GM19467 (cell line): ENCODE results near the gene FLNB.

Source experiments
- ATAC-seq: cut with Tn5 transposase; IDR thresholded peaks from one replicate; pipeline ENCODE4 v1.9.1; 2021; ENCODE audit warnings: mild to moderate bottlenecking, moderate library complexity; ENCODE audit not compliant: unreplicated experiment

FLNB gene

DNA sequence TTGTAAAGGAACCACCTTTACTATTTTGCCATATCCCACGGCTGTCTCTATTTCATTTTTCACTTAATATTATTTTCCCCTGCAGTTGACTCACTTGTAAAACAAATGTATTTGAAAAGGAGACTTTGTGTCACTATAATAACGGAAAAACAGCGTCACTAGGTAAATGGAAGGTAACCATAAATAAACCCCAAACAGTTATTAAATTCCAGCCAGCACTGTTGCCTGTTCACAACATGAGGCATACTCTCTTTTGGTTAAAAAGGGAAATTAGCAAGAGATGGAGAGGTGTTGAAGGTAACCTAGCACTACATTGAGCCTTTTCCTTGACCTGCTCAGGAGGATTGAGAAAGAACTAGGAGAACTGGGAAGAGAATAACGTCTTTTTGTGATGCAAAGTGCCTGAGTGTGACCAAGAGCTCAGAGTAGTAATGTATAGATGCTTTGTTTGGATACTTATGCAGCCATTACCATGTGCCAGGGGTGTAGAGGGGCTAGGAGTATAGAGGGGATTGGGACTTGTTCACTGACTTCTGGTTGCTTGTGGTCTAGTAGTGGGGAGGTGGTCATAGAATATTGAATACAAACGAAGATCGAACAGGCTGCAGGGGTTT lies 19.6 kb downstream of the FLNB start:
- no peak for ATAC-seq

DNA sequence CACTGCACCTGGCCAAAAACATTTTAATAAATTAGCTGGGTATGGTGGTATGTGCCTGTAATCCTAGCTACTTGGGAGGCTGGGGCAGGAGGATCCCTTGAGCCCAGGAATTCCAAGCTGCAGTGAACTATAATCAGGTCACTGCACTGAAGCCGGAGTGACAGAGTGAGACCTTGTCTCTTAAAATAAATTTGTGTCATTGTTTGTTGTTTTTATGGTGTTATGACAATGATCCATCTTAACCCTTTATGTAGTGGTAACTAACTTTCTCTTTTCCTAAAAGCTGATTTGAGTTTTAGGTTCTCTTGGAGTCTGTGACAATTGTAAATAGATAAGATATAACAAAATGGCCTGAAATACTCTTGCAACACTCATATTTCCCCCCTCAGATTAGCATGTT lies 20.7 kb downstream of the FLNB start:
- ATAC-seq, result no peak

- ATAC-seq, result no peak
Observed at GRCh38 chr3:58029842-58030584, 21.8 kb downstream of the FLNB start.

DNA sequence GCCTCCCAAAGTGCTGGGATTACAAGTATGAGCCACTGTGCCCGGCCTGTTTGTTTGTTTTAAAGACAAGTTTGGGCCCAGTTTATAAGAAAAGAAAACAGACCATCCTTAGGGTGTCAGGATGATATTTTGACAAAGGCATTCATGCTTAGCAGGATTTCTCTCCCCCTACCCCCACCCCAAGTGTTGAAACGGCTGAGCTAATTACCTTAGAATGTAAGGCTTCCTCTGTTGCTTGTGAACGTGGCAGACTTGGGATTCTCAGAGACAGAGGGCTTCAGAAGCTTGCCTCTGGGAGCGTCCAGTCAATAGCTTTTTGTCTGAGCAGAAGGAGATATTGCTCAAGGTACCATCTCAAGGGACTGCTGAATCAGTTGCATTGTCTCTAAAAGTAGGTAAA lies 24.0 kb downstream of the FLNB start:
- ATAC-seq, result no peak

DNA sequence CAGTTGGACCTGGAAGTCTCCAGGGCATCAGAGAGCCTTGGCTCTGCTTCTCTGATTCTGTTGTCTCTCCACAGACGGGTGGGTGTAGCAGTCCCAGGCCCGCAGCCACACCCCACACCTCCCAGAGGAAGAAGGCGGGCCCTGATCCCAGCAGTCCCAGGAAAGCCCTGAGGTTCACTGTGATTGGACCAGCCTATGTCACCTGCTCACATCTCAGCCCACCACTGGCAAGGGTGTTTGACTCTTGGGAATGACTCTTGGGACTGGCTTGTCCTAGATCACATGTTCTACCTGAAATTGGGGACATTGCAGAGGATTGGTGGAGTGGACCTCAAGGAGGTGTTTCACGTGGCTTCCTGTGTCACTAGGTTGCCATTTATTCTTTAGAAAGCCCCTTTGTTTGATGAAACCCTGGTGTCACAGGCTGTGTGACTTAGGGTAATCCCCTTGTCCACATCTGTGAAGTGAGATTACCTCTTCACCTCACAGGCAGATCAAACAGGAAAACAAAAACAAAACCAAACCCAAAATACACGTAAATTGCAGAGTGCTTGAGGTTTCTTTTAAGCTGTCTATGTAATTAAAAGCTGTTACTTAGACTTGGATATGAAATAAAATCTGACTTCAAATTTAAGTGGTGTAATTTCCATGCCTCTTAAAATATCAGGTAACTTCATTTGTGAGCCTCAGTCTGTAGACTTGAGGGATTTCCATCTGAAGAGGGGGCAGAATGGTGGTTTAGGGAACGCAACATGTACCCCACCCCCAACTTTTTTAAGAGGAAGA lies 26.7 kb downstream of the FLNB start:
- ATAC-seq, result peak; percentile 95

- ATAC-seq, result no peak
Observed at GRCh38 chr3:58035524-58036255, 27.5 kb downstream of the FLNB start.

DNA sequence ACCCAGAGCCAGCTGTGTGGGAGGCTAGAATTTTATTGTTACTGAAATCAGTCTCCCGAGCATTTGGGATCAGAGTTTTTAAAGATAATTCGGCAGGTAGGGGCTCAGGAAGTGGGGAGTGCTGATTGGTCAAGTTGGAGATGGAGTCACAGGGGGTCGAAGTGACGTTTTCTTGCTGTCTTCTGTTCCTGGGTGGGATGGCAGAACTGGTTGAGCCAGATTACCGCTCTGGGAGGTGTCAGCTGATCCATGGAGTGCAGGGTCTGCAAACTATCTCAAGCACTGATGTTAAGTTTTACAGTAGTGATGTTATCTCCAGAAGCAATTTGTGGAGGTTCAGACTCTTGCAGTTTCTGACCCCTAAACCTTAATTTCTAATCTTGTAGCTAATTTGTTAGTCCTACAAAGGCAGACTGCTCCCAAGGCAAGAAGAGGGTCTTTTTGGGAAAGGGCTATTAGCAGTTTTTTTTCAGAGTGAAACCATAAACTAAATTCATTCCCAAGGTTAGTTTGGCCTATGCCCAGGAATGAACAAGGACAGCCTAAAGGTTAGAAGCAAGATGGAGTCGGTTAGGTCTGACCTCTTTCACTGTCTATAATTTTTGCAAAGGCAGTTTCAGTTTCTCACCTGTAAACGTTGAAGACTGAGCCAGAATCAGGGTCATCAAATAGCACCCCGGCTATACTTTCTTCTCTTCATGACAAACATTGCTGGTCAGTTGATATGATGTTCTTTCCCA lies 28.2 kb downstream of the FLNB start:
- no peak for ATAC-seq

GRCh38 chr3:58037141-58037910 lies 29.1 kb downstream of the FLNB start:
- ATAC-seq, result no peak

- ATAC-seq, result no peak
Observed at GRCh38 chr3:58038675-58039292, 30.6 kb downstream of the FLNB start.

GRCh38 chr3:58039601-58040000 lies 31.4 kb downstream of the FLNB start:
- ATAC-seq, result no peak

DNA sequence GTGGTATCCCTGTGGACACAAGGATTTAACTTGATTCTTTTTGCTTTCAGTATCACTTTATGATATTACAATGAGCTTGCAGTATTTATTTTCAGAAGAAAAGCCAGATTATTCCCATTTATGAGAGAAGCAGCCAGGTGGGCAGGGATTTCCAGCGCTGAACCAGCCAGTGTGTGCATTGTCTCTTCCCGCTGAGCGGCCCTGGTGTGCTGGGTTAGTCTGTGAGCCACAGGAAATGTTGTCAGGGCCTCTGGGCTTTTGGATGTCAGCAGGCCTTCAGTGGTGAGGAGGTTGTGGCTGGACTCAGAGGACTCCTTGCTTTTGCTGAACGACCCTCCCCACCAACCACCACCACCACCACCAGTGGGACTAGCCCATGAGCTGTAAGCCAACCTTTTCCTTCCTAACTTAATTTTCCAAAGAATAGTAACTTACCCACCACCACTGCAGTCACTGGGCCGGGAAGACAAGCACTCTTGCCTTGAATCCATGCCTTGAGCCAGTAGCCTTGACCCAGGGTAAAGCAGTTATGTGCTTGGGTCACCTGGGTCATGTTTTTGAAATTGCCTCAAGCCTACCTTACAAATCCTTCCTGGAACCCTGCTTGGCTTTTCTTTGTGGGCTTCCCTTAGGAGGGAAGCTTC lies 33.1 kb downstream of the FLNB start:
- ATAC-seq, result no peak

GRCh38 chr3:58041826-58042324 lies 33.7 kb downstream of the FLNB start:
- peak; percentile 87 for ATAC-seq

DNA sequence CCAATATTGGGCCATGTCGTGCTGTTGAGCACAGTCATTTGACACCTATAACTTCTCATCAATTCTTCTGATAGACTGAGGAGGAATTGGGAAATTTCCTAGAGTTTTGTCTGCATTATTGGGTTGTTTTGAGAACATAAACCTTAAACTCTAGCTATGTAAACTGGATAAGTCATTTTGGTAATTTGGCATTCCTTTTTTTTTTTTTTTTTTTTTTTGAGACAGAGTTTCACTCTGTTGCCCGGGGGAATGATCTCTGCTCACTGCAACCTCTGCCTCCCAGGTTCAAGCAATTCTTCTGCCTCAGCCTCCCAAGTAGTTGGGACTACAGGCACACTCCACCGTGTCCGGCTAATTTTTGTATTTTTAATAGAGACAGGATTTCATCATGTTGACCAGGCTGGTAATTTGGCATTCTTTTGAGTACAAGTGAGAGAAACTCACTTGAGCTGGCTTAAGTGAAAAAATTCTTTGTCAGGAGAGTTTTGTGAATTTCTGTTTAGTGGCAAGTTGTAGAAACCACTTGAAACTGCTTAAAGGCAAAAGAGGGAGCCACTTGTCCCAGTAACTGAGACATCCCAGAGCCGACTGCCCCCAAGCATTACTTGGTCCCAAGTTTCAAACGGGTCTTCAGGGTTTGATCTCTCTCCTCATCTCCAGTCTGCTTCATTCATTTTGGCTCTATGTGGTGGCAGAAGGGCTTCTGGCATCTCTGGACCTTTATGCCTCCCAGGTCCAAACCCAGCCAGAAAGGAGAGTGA lies 34.9 kb downstream of the FLNB start:
- no peak for ATAC-seq

- no peak for ATAC-seq
Observed at GRCh38 chr3:58043933-58044332, 35.7 kb downstream of the FLNB start.

GRCh38 chr3:58044691-58045483 lies 36.7 kb downstream of the FLNB start:
- ATAC-seq, result no peak

- no peak for ATAC-seq
Observed at GRCh38 chr3:58047826-58048225, 39.6 kb downstream of the FLNB start.

DNA sequence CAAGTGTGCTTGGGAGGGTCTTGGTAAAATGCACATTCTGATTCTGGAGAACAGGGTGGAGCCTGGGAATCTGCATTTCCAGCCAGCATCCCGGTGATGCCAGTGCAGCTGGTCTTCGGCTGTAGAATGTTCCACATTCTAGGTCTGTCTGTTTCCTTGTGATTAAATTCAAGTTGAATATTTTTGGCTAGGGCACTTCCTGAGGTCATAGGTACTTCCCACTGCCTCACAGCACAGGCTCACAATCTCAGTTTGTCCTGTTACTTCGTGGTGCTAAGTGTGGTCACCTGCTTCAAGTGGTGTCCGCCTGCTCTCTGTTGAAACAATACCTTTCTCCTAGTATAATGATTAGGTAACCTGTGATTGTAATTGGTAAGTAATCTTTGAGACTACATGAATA lies 40.1 kb downstream of the FLNB start:
- no peak for ATAC-seq
